ENCODE measurements around the gene IFNA8. TPM values are rescaled to one million over a fixed set of nuclear protein-coding genes. Genes with fewer than 3 reads are reported as not detected.
A peak's percentile ranks its signal among the peaks of the same experiment; 100 is the strongest.
"Not testable (repeated sequence)": the region's sequence is repeated elsewhere in the genome, so short reads cannot be mapped to it uniquely, and the experiment has no call there.

Gene IFNA8
- total and polyA plus RNA-seq, 7 experiments from 2014 or later, result not detected

DNA sequence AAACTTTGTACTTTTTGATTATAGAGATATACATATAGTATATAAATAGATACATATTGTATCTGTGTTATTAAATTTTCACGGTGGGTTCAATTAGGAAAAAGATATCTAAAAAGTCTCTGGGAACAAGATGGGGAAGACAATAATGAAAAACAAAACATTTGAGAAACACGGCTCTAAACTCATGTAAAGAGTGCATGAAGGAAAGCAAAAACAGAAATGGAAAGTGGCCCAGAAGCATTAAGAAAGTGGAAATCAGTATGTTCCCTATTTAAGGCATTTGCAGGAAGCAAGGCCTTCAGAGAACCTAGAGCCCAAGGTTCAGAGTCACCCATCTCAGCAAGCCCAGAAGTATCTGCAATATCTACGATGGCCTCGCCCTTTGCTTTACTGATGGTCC is 31.2 kb downstream of the IFNA8 start, which contains the start of gene IFNA1:
IFNA1 (plus strand) TSS at position 301 of the 400 bp plus-strand sequence; CDS start at position 370, 69 bp downstream.
- no peaks in the 10 kb centered on the region for H3K36me3 ChIP-seq (ENCODE audit: control insufficient read depth in 2 of 3, insufficient read depth in 3 of 3, low read length in 3 of 3)
- H3K9me3 Mint-ChIP-seq, result no peaks in the 10 kb centered on the region
- peaks cover 7 to 15% of the 10 kb centered on the region in 2 donors for H3K4me1 ChIP-seq (ENCODE audit: control insufficient read depth in 2 of 2, insufficient read depth in 2 of 2, low read length in 2 of 2)
- H3K27me3 Mint-ChIP-seq, result peaks cover 0 to 35% (median 6%) of the 10 kb centered on the region in 5 donors
- POLR2A ChIA-PET, result no interaction called here
- no peaks in the 10 kb centered on the region for H3K36me3 Mint-ChIP-seq
- H3K4me3 ChIP-seq (ENCODE audit: low read length), result no peak within 1 kb of the TSS
- no peak for ATAC-seq
- no peak for DNase-seq
- no peak within 1 kb of the TSS for H3K4me3 Mint-ChIP-seq
- no peaks in the 10 kb centered on the region for H3K27me3 ChIP-seq (ENCODE audit: control insufficient read depth in 2 of 2, insufficient read depth in 2 of 2, low read length in 2 of 2)
- no peak within 1 kb of the TSS for H3K27ac Mint-ChIP-seq
- no peaks in the 10 kb centered on the region for H3K9me3 ChIP-seq (ENCODE audit: control insufficient read depth in 2 of 3, low read length in 3 of 3)
- H3K27ac ChIP-seq (ENCODE audit: low read depth, low read length), result no peak within 1 kb of the TSS
- intact Hi-C loops (cut with micrococcal nuclease), result no loop called here
- peaks cover 10 to 23% (median 15%) of the 10 kb centered on the region in 7 donors for H3K4me1 Mint-ChIP-seq
- CTCF ChIA-PET, result no interaction called here

DNA sequence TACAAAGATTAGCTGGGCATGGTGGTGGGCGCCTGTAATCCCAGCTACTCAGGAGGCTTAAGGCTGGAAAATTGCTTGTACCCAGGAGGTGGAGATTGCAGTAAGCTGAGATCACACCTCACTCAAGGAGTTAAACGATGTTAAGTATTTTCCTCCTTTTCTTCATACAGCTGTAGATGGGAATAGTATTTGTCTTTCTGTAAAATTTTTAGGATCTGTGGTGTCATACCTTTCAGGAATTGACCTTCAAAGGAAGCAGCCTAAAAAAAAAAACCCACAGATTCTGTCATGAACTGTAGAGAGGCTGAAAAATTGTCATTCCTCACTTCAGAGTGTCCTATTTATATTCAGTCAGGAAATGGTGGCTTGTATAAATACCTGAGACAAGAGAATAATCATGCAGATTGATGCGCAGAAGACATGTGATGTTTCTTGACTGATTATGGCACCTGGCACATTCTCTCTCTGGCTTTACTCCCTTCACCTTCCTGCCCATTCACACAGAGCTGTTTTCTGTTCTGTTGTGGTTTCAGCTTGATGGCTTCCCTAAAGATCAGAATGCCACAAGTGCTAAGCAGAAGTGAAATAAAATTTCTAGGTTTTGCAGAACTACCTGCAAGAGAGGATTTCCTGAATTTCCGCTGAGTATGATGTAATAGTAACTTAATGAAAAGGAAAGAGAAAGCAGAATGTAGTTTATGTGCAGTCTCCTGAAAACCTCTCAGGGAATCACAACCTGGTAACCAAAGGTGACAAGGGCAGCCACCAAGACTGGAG is 35.1 kb downstream of the IFNA8 start:
- intact Hi-C loops (cut with micrococcal nuclease), result no loop called here
- H3K9me3 ChIP-seq (ENCODE audit: control insufficient read depth in 2 of 3, low read length in 3 of 3), result no peaks in the 10 kb centered on the region
- H3K4me3 Mint-ChIP-seq, result peak overlapping the region; percentile 6 to 69 (median 55)
- peaks cover 7 to 15% of the 10 kb centered on the region in 2 donors for H3K4me1 ChIP-seq (ENCODE audit: control insufficient read depth in 2 of 2, insufficient read depth in 2 of 2, low read length in 2 of 2)
- DNase-seq (peak in 7 of 9 donors; percentile 53 to 84 (median 79)), ATAC-seq (peak; percentile 95)
- H3K9me3 Mint-ChIP-seq, result no peaks in the 10 kb centered on the region
- peak overlapping the region; percentile 9 to 92 (median 74) for H3K27ac Mint-ChIP-seq
- POLR2A ChIA-PET, result interaction anchor here (0.9 kb wide), 1 partner anchor 334 kb away, joined by 4 read pairs; no protein-coding TSS in a partner anchor
- H3K4me3 ChIP-seq (ENCODE audit: low read length), result no peak overlapping the region
- CTCF ChIA-PET, result interaction anchor here (1.1 to 1.2 kb wide), 2 partner anchors 10 to 11 kb away, joined by 3 read pairs; no protein-coding TSS in a partner anchor
- peaks cover 0 to 40% (median 0%) of the 10 kb centered on the region in 5 donors for H3K27me3 Mint-ChIP-seq
- H3K36me3 ChIP-seq (ENCODE audit: control insufficient read depth in 2 of 3, insufficient read depth in 3 of 3, low read length in 3 of 3), result no peaks in the 10 kb centered on the region
- H3K4me1 Mint-ChIP-seq, result peaks cover 10 to 23% (median 16%) of the 10 kb centered on the region in 7 donors
- peak overlapping the region; percentile 32 for H3K27ac ChIP-seq (ENCODE audit: low read depth, low read length)
- no peaks in the 10 kb centered on the region for H3K27me3 ChIP-seq (ENCODE audit: control insufficient read depth in 2 of 2, insufficient read depth in 2 of 2, low read length in 2 of 2)
- no peaks in the 10 kb centered on the region for H3K36me3 Mint-ChIP-seq

DNA sequence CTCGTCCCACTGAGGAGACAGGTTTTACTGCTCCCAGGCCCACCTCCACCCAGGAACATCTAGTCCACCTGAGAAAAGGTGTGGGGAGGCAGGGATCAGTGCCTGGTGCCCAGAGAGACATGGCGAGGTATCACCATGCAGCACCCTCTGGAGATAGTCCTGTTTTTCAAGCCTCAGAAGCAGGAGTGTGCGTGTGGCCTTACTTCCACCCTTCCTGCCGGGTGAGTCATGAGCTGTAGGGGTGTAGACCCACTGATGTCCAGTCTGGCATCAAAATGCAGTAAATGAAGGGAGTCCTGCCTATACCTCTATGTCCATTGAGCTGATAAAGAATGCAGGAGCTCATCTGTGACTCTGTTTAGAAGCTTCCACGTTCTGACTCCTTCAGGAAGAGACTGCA is 40.4 kb downstream of the IFNA8 start:
- H3K27ac ChIP-seq (ENCODE audit: low read depth, low read length); H3K9me3 Mint-ChIP-seq; CTCF ChIA-PET; H3K9me3 ChIP-seq (ENCODE audit: control insufficient read depth in 2 of 3, low read length in 3 of 3); H3K4me1 Mint-ChIP-seq; H3K27me3 ChIP-seq (ENCODE audit: control insufficient read depth in 2 of 2, insufficient read depth in 2 of 2, low read length in 2 of 2); POLR2A ChIA-PET; H3K4me3 Mint-ChIP-seq; intact Hi-C loops (cut with micrococcal nuclease); H3K4me1 ChIP-seq (ENCODE audit: control insufficient read depth in 2 of 2, insufficient read depth in 2 of 2, low read length in 2 of 2); H3K36me3 Mint-ChIP-seq; ATAC-seq; H3K36me3 ChIP-seq (ENCODE audit: control insufficient read depth in 2 of 3, insufficient read depth in 3 of 3, low read length in 3 of 3); DNase-seq; H3K27ac Mint-ChIP-seq; H3K4me3 ChIP-seq (ENCODE audit: low read length): not testable (repeated sequence)
- H3K27me3 Mint-ChIP-seq, result peaks cover 0 to 56% (median 4%) of the 10 kb centered on the region in 5 donors

DNA sequence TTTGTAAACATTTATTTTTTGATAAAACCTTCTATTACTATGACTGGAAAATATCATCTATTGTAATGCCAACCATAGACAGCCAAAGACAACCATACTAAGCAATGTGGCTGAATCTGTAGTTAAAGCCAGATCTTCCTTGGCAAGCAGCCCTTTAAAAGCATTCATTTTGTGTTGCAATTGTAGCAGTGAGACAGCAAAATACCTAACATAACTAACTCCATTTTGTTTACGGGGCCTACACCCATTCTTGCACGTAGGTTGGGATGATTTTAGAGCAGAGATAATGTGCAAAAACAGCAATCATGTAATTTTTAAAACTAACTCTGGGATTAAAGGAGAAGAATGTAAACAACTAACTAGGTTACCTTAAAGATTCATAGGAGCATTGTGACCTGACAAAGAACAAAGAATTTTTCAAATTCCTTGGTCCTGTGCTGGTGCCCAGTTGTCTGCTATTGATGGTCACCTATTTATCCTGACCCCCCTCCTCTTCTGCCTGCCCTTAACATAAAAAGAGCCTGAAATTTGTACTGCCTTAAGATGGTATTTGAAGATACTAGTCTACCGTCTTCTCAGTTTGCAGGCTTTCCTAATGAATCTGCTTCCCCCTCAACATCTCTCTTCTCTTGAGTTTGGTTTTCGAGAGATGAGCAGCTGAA is 41.9 kb downstream of the IFNA8 start:
- Mint-ChIP-seq H3K4me1 (peaks cover 0 to 2% (median 0%) of the 10 kb centered on the region in 7 donors), H3K27me3 (peaks cover 0 to 59% (median 7%) of the 10 kb centered on the region in 5 donors), H3K9me3 (no peaks in the 10 kb centered on the region), H3K36me3 (no peaks in the 10 kb centered on the region), H3K4me3 (no peak overlapping the region), H3K27ac (no peak overlapping the region)
- no peaks in the 10 kb centered on the region for H3K9me3 ChIP-seq (ENCODE audit: control insufficient read depth in 2 of 3, low read length in 3 of 3)
- DNase-seq (no peak), ATAC-seq (no peak)
- intact Hi-C loops (cut with micrococcal nuclease), result no loop called here
- no peaks in the 10 kb centered on the region for H3K36me3 ChIP-seq (ENCODE audit: control insufficient read depth in 2 of 3, insufficient read depth in 3 of 3, low read length in 3 of 3)
- H3K27me3 ChIP-seq (ENCODE audit: control insufficient read depth in 2 of 2, insufficient read depth in 2 of 2, low read length in 2 of 2), result no peaks in the 10 kb centered on the region
- ChIA-PET CTCF (no interaction called here), POLR2A (no interaction called here)
- no peak overlapping the region for H3K27ac ChIP-seq (ENCODE audit: low read depth, low read length)
- no peak overlapping the region for H3K4me3 ChIP-seq (ENCODE audit: low read length)
- no peaks in the 10 kb centered on the region for H3K4me1 ChIP-seq (ENCODE audit: control insufficient read depth in 2 of 2, insufficient read depth in 2 of 2, low read length in 2 of 2)

DNA sequence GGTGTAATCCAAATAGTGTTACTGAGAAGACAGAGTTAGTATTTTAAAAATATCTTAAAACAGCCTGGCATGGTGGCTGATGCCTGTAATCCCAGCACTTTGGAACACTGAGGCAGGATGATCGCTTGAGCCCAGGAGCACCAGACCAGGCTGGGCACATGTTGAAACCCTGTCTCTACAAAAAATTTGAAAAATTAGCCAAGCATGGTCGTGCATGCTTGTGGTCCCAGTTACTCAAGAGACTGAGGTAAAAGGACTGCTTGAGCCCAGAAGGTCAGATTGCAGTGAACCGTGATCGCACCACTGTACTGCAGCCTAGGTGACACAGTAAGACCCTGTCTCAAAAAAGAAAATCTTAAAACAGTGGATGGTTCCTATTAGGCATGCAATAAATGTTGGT is 43.8 kb downstream of the IFNA8 start:
- peaks cover 0 to 2% (median 0%) of the 10 kb centered on the region in 7 donors for H3K4me1 Mint-ChIP-seq
- CTCF ChIA-PET, result no interaction called here
- Histone ChIP-seq H3K27me3 (ENCODE audit: control insufficient read depth in 2 of 2, insufficient read depth in 2 of 2, low read length in 2 of 2) (no peaks in the 10 kb centered on the region), H3K9me3 (ENCODE audit: control insufficient read depth in 2 of 3, low read length in 3 of 3) (no peaks in the 10 kb centered on the region), H3K4me1 (ENCODE audit: control insufficient read depth in 2 of 2, insufficient read depth in 2 of 2, low read length in 2 of 2) (no peaks in the 10 kb centered on the region), H3K4me3 (ENCODE audit: low read length) (no peak overlapping the region), H3K27ac (ENCODE audit: low read depth, low read length) (no peak overlapping the region), H3K36me3 (ENCODE audit: control insufficient read depth in 2 of 3, insufficient read depth in 3 of 3, low read length in 3 of 3) (no peaks in the 10 kb centered on the region)
- ATAC-seq (no peak), DNase-seq (no peak)
- no peaks in the 10 kb centered on the region for H3K9me3 Mint-ChIP-seq
- H3K27ac Mint-ChIP-seq, result no peak overlapping the region
- intact Hi-C loops (cut with micrococcal nuclease), result no loop called here
- H3K4me3 Mint-ChIP-seq, result no peak overlapping the region
- POLR2A ChIA-PET, result no interaction called here
- no peaks in the 10 kb centered on the region for H3K36me3 Mint-ChIP-seq
- H3K27me3 Mint-ChIP-seq, result peaks cover 0 to 52% (median 7%) of the 10 kb centered on the region in 5 donors

DNA sequence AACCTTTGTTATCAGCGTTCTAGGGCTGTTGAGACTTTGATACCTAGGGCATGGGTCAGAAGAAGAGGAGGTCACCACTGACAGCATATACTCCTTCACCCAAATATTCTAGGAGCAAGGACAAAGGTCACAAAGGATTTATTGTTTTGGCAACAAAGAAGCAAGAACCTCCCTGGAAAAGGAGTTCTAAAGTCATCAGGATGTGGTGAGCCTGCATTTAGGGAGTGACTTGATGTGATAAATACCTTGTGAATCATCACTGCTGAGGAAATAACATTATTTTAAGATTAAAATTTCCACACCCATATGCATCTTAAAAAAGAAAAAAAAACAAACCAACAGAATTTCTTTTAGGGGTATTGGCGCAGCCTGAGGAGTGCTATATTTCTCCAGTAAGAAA is 45.2 kb downstream of the IFNA8 start:
- no peaks in the 10 kb centered on the region for H3K27me3 ChIP-seq (ENCODE audit: control insufficient read depth in 2 of 2, insufficient read depth in 2 of 2, low read length in 2 of 2)
- H3K4me1 ChIP-seq (ENCODE audit: control insufficient read depth in 2 of 2, insufficient read depth in 2 of 2, low read length in 2 of 2), result no peaks in the 10 kb centered on the region
- H3K36me3 Mint-ChIP-seq, result no peaks in the 10 kb centered on the region
- intact Hi-C loops (cut with micrococcal nuclease), result loop anchor here (2.0 kb wide), 1 partner anchor 127 kb away; no protein-coding TSS in a partner anchor
- ATAC-seq (no peak), DNase-seq (no peak)
- no peaks in the 10 kb centered on the region for H3K36me3 ChIP-seq (ENCODE audit: control insufficient read depth in 2 of 3, insufficient read depth in 3 of 3, low read length in 3 of 3)
- H3K9me3 Mint-ChIP-seq, result no peaks in the 10 kb centered on the region
- POLR2A ChIA-PET, result no interaction called here
- no peak overlapping the region for H3K4me3 ChIP-seq (ENCODE audit: low read length)
- H3K27me3 Mint-ChIP-seq, result peaks cover 0 to 50% (median 7%) of the 10 kb centered on the region in 5 donors
- no peak overlapping the region for H3K4me3 Mint-ChIP-seq
- H3K27ac Mint-ChIP-seq, result no peak overlapping the region
- no peak overlapping the region for H3K27ac ChIP-seq (ENCODE audit: low read depth, low read length)
- CTCF ChIA-PET, result interaction anchor here (0.7 to 1.5 kb wide), 5 partner anchors 9 to 360 kb away, joined by 3 to 5 read pairs (median 3); no protein-coding TSS in a partner anchor
- no peaks in the 10 kb centered on the region for H3K9me3 ChIP-seq (ENCODE audit: control insufficient read depth in 2 of 3, low read length in 3 of 3)
- H3K4me1 Mint-ChIP-seq, result peaks cover 0 to 2% (median 0%) of the 10 kb centered on the region in 7 donors

Data from naive thymus-derived CD4-positive, alpha-beta T cell (primary cell).